Stimulated activated CD4-positive, alpha-beta T cell treated with anti-CD3 and anti-CD28 coated beads, TNF-alpha, amount 100 ng/mL, for 4 hours (primary cell): ENCODE data around the gene PDZD8.
A peak's percentile ranks its signal among the peaks of the same experiment; 100 is the strongest.

Source experiments
- DNase-seq, 3 experiments: peaks; one replicate each; pipeline ENCODE4 v3.0.0-alpha.2; 2020; ENCODE audit warnings: low read depth in 3 of 3

Gene PDZD8

GRCh38 chr10:117398029-117398428 lies 22.8 kb upstream of the PDZD8 start:
- DNase-seq, result no peak

DNA sequence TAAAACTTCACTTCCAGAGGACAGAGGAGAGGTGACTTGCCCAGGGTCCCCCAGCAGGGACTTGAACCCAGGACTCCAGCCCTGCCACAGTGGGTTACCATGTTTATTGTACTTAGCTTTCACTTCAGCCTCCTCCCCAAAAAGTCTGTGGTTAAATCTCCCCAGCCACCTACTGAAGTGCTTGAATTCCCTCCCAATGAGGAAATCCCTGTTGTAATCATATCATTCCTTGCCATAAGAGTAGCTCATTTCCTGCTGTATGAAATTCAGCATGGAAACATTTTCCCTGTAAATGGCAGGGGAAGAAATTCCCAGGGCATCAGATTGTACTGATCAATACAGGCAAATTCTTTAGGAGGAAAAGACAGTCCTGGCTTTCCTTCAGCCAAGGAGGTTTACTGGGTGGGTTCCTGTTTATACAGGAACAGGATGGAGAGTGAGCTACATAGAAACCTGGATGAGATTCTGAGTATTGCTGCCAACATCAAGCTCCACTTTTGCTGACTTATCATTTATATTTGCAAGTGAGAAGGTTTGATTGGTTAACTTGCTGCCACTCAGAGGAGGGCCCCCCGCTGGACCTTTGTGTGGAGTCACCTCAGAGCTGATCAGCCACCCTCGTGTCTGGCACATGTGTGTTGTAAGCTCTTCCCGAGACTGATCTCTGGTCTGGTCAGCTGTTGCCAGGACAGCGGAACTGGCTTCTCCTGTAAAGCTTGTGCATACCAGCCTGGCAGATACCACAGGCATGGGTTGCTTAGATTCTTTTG lies 16.4 kb upstream of the PDZD8 start:
- no peak for DNase-seq

DNA sequence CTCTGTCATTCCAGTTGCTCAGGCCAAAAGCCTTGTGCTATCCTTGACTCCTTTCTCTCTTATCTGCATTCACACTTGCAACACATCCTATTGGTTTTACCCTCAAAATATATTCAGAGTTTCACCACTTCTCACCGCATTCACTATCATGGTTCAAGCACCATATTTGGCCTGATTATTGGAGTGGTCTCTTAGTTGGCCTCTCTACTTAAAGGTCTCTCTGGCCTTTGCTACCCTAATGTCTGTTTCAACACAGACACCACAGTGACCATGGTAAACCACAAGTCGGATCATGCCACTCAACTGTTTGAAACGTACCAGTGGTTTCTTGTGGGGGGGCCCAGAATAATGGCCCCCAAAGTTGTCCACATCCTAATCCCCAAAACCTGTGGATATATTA lies 15.2 kb upstream of the PDZD8 start:
- no peak for DNase-seq

- DNase-seq, result no peak
Observed at GRCh38 chr10:117386805-117387204, 11.6 kb upstream of the PDZD8 start.

DNA sequence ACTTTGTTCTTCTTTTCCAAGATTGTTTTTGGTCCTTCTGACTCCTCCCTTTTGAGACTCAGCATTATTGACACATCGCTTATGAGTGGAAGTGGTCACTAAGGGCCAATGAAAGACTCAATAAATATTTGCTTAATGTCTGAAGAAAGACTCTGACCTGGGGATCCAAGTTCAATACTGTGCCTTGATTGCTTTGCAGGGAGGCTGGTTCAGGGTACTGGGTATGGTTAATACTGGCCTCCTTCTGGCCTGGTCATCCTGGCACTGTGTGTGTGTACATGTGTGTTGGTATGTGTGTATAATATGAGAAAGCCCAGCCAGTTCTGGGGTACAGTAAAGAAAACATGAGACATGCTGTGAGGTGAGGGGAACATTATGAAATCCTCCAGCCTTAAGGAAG lies 7.6 kb upstream of the PDZD8 start:
- no peak for DNase-seq

- DNase-seq, result peak in 1 of 3 experiments; percentile 13
Observed at GRCh38 chr10:117374506-117375359, 507 bp downstream of the PDZD8 start.

- peak in 1 of 3 experiments; percentile 5 for DNase-seq
Observed at GRCh38 chr10:117373823-117374505, 1.3 kb downstream of the PDZD8 start.

GRCh38 chr10:117370205-117370604 lies 5.0 kb downstream of the PDZD8 start:
- no peak for DNase-seq

GRCh38 chr10:117367718-117368117 lies 7.5 kb downstream of the PDZD8 start:
- DNase-seq, result no peak

- no peak for DNase-seq
Observed at GRCh38 chr10:117366741-117367140, 8.5 kb downstream of the PDZD8 start.

DNA sequence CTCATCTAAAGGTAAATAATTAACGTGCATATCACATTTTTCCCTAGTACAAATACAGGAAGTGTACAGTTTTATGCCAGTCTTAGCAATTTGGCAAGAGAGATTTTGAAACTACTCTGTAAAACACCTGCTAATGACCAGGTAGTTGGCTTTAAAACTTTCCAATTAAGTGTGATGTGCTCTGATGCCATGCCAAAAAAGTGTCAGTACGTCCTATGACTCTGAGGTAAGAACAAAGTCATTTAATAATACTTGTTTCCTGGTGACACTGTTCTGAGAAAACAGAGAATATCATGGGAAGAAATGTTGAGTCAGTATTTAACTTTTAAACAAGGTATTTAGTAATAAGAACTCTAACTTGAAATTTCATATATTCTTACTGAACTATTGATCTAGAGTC lies 9.6 kb downstream of the PDZD8 start:
- no peak for DNase-seq

GRCh38 chr10:117364110-117364960 lies 10.9 kb downstream of the PDZD8 start:
- no peak for DNase-seq

- DNase-seq, result no peak
Observed at GRCh38 chr10:117363028-117363427, 12.2 kb downstream of the PDZD8 start.

DNA sequence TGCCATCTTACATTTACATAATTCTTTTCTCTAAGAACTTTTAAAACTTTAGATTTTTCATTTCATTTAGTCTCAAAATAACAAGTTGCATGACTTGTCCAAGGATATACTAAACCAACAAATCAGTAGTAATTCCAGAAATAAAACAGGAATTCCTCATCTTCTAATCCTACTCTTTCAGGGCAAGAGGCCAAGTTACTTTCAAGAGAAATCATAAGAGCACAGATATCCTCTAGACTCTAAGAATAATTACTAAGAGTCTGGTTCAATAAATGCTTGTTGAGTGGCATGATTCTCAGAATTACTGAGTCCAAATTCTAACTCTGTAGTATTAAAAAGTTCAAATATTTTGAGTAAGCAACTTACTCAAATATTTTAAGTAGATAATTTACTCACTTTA lies 12.9 kb downstream of the PDZD8 start:
- DNase-seq, result no peak

DNA sequence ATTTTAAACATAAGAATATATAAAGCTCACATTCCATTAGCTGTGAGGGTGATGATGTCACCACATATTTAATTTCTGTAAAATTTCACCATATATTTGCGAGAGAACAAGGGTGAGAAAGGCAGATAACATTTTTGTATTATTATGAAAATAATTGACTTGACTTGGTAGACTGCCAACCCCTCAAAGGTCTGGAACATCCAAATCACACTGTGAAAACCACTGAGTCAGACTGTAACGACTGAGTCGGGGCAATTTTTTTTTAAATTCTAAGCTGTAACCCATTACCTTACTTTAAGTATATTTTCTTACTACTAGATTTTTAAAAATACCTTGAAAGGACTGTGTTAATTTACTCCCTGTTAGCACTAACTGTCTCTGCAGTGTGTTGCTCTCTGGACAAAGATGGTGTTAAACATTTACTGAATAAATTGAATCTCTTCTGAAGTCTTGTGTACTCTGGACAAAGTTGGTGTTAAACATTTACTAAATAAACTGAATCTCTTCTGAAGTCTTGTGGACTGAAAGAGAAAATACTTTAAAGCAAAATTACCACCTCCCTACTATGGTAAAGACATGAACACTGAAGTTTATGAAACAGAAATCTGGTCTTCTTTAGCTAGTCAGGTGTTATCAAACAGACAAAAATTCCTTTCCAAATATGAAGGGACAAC lies 14.1 kb downstream of the PDZD8 start:
- no peak for DNase-seq

DNA sequence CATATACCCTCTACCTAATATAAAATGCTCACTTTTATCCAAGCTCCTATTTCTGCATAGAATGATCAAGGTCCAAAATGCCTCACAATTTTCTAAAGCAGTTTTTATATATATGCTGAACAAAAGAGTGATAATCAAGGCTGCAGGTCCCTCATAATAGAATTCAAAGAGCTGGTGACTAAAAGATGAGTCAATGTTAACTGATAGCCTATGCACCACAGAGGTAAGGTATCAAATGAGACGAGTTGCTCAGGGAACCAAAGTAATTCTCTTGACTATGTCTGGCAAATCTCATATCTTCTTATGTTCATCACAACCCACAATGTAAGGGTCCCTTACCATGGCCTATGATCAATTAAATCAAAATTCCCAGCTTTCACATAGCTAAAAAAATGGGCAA lies 15.2 kb downstream of the PDZD8 start:
- DNase-seq, result no peak

GRCh38 chr10:117355072-117355471 lies 20.2 kb downstream of the PDZD8 start:
- no peak for DNase-seq

DNA sequence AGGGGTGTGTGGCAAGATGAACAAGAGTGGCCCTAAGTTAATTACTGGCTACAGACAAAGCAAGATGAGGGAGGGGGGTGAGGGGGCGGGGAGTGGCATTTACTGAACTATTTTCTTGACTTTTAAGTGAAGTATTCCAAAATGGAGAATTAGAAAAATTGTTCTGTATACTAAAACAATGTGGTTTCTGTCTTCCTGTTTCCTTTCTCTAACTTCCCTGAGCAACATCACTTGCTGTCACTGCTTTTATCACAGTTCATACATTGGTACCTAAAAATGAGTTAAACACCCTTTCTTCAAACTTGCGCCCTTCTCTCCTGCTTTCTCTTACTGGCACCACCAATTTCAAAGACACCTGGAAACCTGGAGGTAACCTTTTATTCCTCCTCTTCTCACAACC lies 21.6 kb downstream of the PDZD8 start:
- DNase-seq, result no peak

GRCh38 chr10:117352724-117353123 lies 22.5 kb downstream of the PDZD8 start:
- no peak for DNase-seq

GRCh38 chr10:117351996-117352395 lies 23.2 kb downstream of the PDZD8 start:
- no peak for DNase-seq

DNA sequence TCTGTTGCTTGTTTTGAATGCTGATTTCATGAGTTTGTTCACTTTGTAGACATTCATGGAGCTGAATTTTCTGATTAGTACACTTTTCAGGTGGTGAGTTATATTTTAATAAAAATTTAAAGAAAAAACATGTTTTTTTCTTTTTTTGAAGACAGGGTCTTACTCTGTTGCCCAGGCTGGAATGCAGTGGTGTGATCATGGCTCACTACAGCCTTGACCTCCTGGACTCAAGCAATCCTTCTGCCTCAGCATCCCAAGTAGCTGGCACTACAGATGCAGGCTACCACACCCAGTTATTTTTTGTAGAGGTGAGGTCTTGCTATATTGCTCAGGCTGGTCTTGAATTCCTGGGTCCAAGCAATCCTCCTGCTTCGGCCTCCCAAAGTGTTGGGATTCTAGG lies 23.7 kb downstream of the PDZD8 start:
- no peak for DNase-seq
